ENCODE results near the gene DOK7. TPM values are rescaled to one million over a fixed set of nuclear protein-coding genes. Genes with fewer than 3 reads are reported as not detected.

The DOK7 gene
- total and polyA plus RNA-seq, 2 donors (not counting 3 experiments of a cell fraction or from before 2014, with no cell fraction given), result not detected

GRCh38 chr4:3449574-3450534 is 13.3 kb upstream of the DOK7 start:
- no TSS peak for BruUV-seq (replicated peaks)
- CTCF ChIA-PET, result interaction anchor here (0.7 kb wide), 1 partner anchor 31 kb away, joined by 3 read pairs; no protein-coding TSS in a partner anchor
- no peaks in the 10 kb centered on the region for H3K9me3 ChIP-seq (replicated peaks; ENCODE audit: control insufficient read depth, insufficient read depth, low read length)
- no peak overlapping the region for H2AFZ ChIP-seq (ENCODE audit: low read depth, low read length)
- TF ChIP-seq FOS (IDR thresholded peaks at IDR 0.05; ENCODE audit: borderline replicate concordance, insufficient read depth, low read length) (no peak), JUN (IDR thresholded peaks at IDR 0.05; ENCODE audit: borderline replicate concordance, insufficient read depth, insufficient read length, low read depth) (no peak), EZH2 (IDR thresholded peaks at IDR 0.05; ENCODE audit: borderline replicate concordance, low read depth, low read length, severe bottlenecking) (no peak), MAX (IDR thresholded peaks at IDR 0.05; ENCODE audit: insufficient read depth, insufficient read length) (no peak), MYC (IDR thresholded peaks at IDR 0.05; ENCODE audit: low read depth, low read length) (no peak), POLR2A (IDR thresholded peaks at IDR 0.05; ENCODE audit: low read depth, low read length) (no peak), POLR2AphosphoS5 (IDR thresholded peaks at IDR 0.05; ENCODE audit: insufficient read depth, low read depth, low read length) (no peak), GATA2 (IDR thresholded peaks at IDR 0.05; ENCODE audit: insufficient read depth, insufficient read length, low read depth, low read length) (no peak)
- TF ChIP-seq, protein P1, sequence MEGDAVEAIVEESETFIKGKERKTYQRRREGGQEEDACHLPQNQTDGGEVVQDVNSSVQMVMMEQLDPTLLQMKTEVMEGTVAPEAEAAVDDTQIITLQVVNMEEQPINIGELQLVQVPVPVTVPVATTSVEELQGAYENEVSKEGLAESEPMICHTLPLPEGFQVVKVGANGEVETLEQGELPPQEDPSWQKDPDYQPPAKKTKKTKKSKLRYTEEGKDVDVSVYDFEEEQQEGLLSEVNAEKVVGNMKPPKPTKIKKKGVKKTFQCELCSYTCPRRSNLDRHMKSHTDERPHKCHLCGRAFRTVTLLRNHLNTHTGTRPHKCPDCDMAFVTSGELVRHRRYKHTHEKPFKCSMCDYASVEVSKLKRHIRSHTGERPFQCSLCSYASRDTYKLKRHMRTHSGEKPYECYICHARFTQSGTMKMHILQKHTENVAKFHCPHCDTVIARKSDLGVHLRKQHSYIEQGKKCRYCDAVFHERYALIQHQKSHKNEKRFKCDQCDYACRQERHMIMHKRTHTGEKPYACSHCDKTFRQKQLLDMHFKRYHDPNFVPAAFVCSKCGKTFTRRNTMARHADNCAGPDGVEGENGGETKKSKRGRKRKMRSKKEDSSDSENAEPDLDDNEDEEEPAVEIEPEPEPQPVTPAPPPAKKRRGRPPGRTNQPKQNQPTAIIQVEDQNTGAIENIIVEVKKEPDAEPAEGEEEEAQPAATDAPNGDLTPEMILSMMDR (IDR thresholded peaks at IDR 0.05; ENCODE audit: extremely low read depth in 1 of 2, insufficient read depth in 1 of 2, low read depth in 1 of 2, low read length in 2 of 2), result no peak
- no peaks in the 10 kb centered on the region for H3K9me1 ChIP-seq (replicated peaks; ENCODE audit: control insufficient read depth, extremely low read depth, insufficient read depth, low read length)
- peaks cover 4% of the 10 kb centered on the region for H3K4me1 ChIP-seq (ENCODE audit: control insufficient read depth, extremely low read depth, insufficient read depth, low read length)
- dilution Hi-C loops (cut with MboI; ENCODE audit: extremely low pct_ligation_motif_present, low sequenced_read_pairs) (no loop called here), intact Hi-C loops (cut with micrococcal nuclease) (no loop called here)
- H3K4me2 ChIP-seq (ENCODE audit: insufficient read depth, low read length), result no peak overlapping the region
- POLR2A ChIA-PET, result no interaction called here
- no peaks in the 10 kb centered on the region for H3K36me3 ChIP-seq (ENCODE audit: control insufficient read depth in 2 of 2, extremely low read depth in 1 of 2, insufficient read depth in 2 of 2, low read length in 2 of 2)
- no peak overlapping the region for H3K9ac ChIP-seq (replicated peaks; ENCODE audit: extremely low read depth, insufficient read depth, low read length)
- DNase-seq (ENCODE audit: low read depth, low spot score) (no peak), FAIRE-seq (no peak)
- peaks cover 0 to 2% of the 10 kb centered on the region in 2 experiments for H3K27me3 ChIP-seq (ENCODE audit: control insufficient read depth in 2 of 2, insufficient read depth in 2 of 2, low read length in 2 of 2)
- H3K27ac ChIP-seq (ENCODE audit: insufficient read depth, low read depth, low read length), result no peak overlapping the region
- no peaks in the 10 kb centered on the region for H3K79me2 ChIP-seq (ENCODE audit: control insufficient read depth, insufficient read depth, low read length)
- H4K20me1 ChIP-seq (replicated peaks; ENCODE audit: control insufficient read depth, extremely low read depth, insufficient read depth, low read length), result no peaks in the 10 kb centered on the region
- no peak overlapping the region for H3K4me3 ChIP-seq (replicated peaks in 1 of 3; ENCODE audit: insufficient read depth in 1 of 3, low read depth in 1 of 3, low read length in 3 of 3)

Measured in endothelial cell of umbilical vein (primary cell).